Activated CD4-positive, alpha-beta T cell treated with anti-CD3 and anti-CD28 coated beads for 36 hours (primary cell): ENCODE data around the gene LARGE1. TPM values are rescaled to one million over a fixed set of nuclear protein-coding genes. Genes with fewer than 3 reads are reported as not detected.

Source experiments
- ATAC-seq: fragments of 200-7000 bp; cut with Tn5 transposase; one replicate; pipeline ENCODE4 v1.10.0; 2021; ENCODE audit warnings: mild to moderate bottlenecking, moderate library complexity
- CTCF ChIA-PET: fragments of 350-600 bp; sonication (Branson Sonifier 250); formaldehyde crosslinking; loops from one replicate; lab custom pipeline; 2021; ENCODE audit warnings: antibody characterized with exemption; lab: Charles Lee
- POLR2A ChIA-PET: fragments of 350-600 bp; sonication (Branson Sonifier 250); formaldehyde crosslinking; loops from one replicate; lab custom pipeline; 2021; ENCODE audit warnings: antibody characterized with exemption, inconsistent platforms; lab: Charles Lee
- DNase-seq: peaks from one replicate; pipeline ENCODE4 v3.0.0-alpha.2; 2020
- H3K27ac Mint-ChIP-seq: one replicate; pipeline ENCODE4 v1.8.0; 2021; ENCODE audit warnings: mixed read lengths
- H3K27me3 Mint-ChIP-seq: one replicate; pipeline ENCODE4 v1.8.0; 2021; ENCODE audit warnings: mixed read lengths
- H3K36me3 Mint-ChIP-seq: one replicate; pipeline ENCODE4 v1.8.0; 2021; ENCODE audit warnings: low read depth, mixed read lengths
- H3K4me1 Mint-ChIP-seq: one replicate; pipeline ENCODE4 v1.8.0; 2021; ENCODE audit warnings: mixed read lengths
- H3K4me3 Mint-ChIP-seq: one replicate; pipeline ENCODE4 v1.8.0; 2021; ENCODE audit warnings: mild to moderate bottlenecking, moderate library complexity, mixed read lengths
- H3K9me3 Mint-ChIP-seq: one replicate; pipeline ENCODE4 v1.8.0; 2021; ENCODE audit warnings: low read depth, mixed read lengths
- intact Hi-C, 2 experiments: fragments of 100-400 bp; cut with DNase I in 1 of 2; cut with micrococcal nuclease in 1 of 2; formaldehyde crosslinking; loops; one replicate each; pipeline versions ENCODE4 v1.14.2 to v1.15.1; 2022 to 2024; cut with DNase I, micrococcal nuclease
- total RNA-seq, 2 experiments: library from RNA; stranded (reverse); gene quantifications; one replicate each; pipeline ENCODE4 v1.2.3, GENCODE V29; 2021

LARGE1 gene
- total RNA-seq, 2 experiments from 2014 or later, result 0.39 to 0.57 TPM

GRCh38 chr22:33261699-33262098 lies 658.6 kb downstream of the LARGE1 start:
- intact Hi-C loops, result no loop called here
- POLR2A ChIA-PET, result no interaction called here
- no peaks in the 10 kb centered on the region for H3K4me1 Mint-ChIP-seq
- ATAC-seq (no peak), DNase-seq (no peak)
- no peaks in the 10 kb centered on the region for H3K9me3 Mint-ChIP-seq
- CTCF ChIA-PET, result no interaction called here
- H3K27me3 Mint-ChIP-seq, result peaks cover 12% of the 10 kb centered on the region
- no peak overlapping the region for H3K27ac Mint-ChIP-seq
- no peak overlapping the region for H3K4me3 Mint-ChIP-seq
- H3K36me3 Mint-ChIP-seq, result no peaks in the 10 kb centered on the region

GRCh38 chr22:33260498-33260897 lies 659.8 kb downstream of the LARGE1 start:
- ATAC-seq, result no peak
- DNase-seq, result no peak
- intact Hi-C loops, result no loop called here
- no peak overlapping the region for H3K27ac Mint-ChIP-seq
- no peaks in the 10 kb centered on the region for H3K4me1 Mint-ChIP-seq
- H3K27me3 Mint-ChIP-seq, result peaks cover 17% of the 10 kb centered on the region
- no peaks in the 10 kb centered on the region for H3K36me3 Mint-ChIP-seq
- POLR2A ChIA-PET, result interaction anchor here (0.6 kb wide), 1 partner anchor 277 kb away, joined by 4 read pairs; no protein-coding TSS in a partner anchor
- no peak overlapping the region for H3K4me3 Mint-ChIP-seq
- no peaks in the 10 kb centered on the region for H3K9me3 Mint-ChIP-seq
- CTCF ChIA-PET, result no interaction called here

- H3K27ac Mint-ChIP-seq, result no peak overlapping the region
- ChIA-PET CTCF (interaction anchor here (0.6 kb wide), 1 partner anchor 185 kb away, joined by 4 read pairs; no protein-coding TSS in a partner anchor), POLR2A (no interaction called here)
- peaks cover 19% of the 10 kb centered on the region for H3K27me3 Mint-ChIP-seq
- intact Hi-C loops, result no loop called here
- H3K9me3 Mint-ChIP-seq, result no peaks in the 10 kb centered on the region
- DNase-seq, result no peak
- no peaks in the 10 kb centered on the region for H3K36me3 Mint-ChIP-seq
- H3K4me3 Mint-ChIP-seq, result no peak overlapping the region
- ATAC-seq, result no peak
- no peaks in the 10 kb centered on the region for H3K4me1 Mint-ChIP-seq
Measured at GRCh38 chr22:33255791-33256190, 664.5 kb downstream of the LARGE1 start.

GRCh38 chr22:33248948-33249347 lies 671.3 kb downstream of the LARGE1 start:
- Mint-ChIP-seq H3K4me3 (no peak overlapping the region), H3K36me3 (no peaks in the 10 kb centered on the region), H3K9me3 (peaks cover 2% of the 10 kb centered on the region), H3K27me3 (peaks cover 5% of the 10 kb centered on the region), H3K4me1 (no peaks in the 10 kb centered on the region), H3K27ac (no peak overlapping the region)
- intact Hi-C loops, result no loop called here
- ChIA-PET POLR2A (no interaction called here), CTCF (no interaction called here)
- ATAC-seq, result no peak
- no peak for DNase-seq

GRCh38 chr22:33247758-33248157 lies 672.5 kb downstream of the LARGE1 start:
- Mint-ChIP-seq H3K27ac (no peak overlapping the region), H3K27me3 (peaks cover 5% of the 10 kb centered on the region), H3K4me3 (no peak overlapping the region), H3K36me3 (no peaks in the 10 kb centered on the region), H3K4me1 (no peaks in the 10 kb centered on the region), H3K9me3 (peaks cover 2% of the 10 kb centered on the region)
- POLR2A ChIA-PET, result no interaction called here
- DNase-seq, result no peak
- intact Hi-C loops, result no loop called here
- CTCF ChIA-PET, result interaction anchor here (1.1 kb wide), 1 partner anchor 9 kb away, joined by 3 read pairs; no protein-coding TSS in a partner anchor
- peak; percentile 6 for ATAC-seq

- Mint-ChIP-seq H3K4me1 (no peaks in the 10 kb centered on the region), H3K27me3 (peaks cover 2% of the 10 kb centered on the region), H3K36me3 (no peaks in the 10 kb centered on the region), H3K27ac (no peak overlapping the region), H3K4me3 (no peak overlapping the region), H3K9me3 (peaks cover 2% of the 10 kb centered on the region)
- DNase-seq (no peak), ATAC-seq (no peak)
- POLR2A ChIA-PET, result no interaction called here
- intact Hi-C loops, result no loop called here
- CTCF ChIA-PET, result no interaction called here
Measured at GRCh38 chr22:33242078-33242477, 678.2 kb downstream of the LARGE1 start.

GRCh38 chr22:33240888-33241475 lies 679.3 kb downstream of the LARGE1 start:
- no peak for ATAC-seq
- POLR2A ChIA-PET, result no interaction called here
- H3K4me3 Mint-ChIP-seq, result no peak overlapping the region
- H3K4me1 Mint-ChIP-seq, result no peaks in the 10 kb centered on the region
- CTCF ChIA-PET, result interaction anchor here (0.7 kb wide), 1 partner anchor 546 kb away, joined by 3 read pairs; no protein-coding TSS in a partner anchor
- H3K9me3 Mint-ChIP-seq, result peaks cover 2% of the 10 kb centered on the region
- intact Hi-C loops, result no loop called here
- no peak overlapping the region for H3K27ac Mint-ChIP-seq
- no peak for DNase-seq
- H3K27me3 Mint-ChIP-seq, result peaks cover 5% of the 10 kb centered on the region
- no peaks in the 10 kb centered on the region for H3K36me3 Mint-ChIP-seq

- Mint-ChIP-seq H3K4me3 (no peak overlapping the region), H3K27me3 (peaks cover 9% of the 10 kb centered on the region), H3K4me1 (no peaks in the 10 kb centered on the region), H3K27ac (no peak overlapping the region), H3K9me3 (peaks cover 30% of the 10 kb centered on the region), H3K36me3 (peaks cover 6% of the 10 kb centered on the region)
- ChIA-PET POLR2A (no interaction called here), CTCF (no interaction called here)
- intact Hi-C loops, result no loop called here
- DNase-seq, result no peak
- ATAC-seq, result no peak
Measured at GRCh38 chr22:33232071-33232470, 688.2 kb downstream of the LARGE1 start.

GRCh38 chr22:33227791-33228190 lies 692.5 kb downstream of the LARGE1 start:
- Mint-ChIP-seq H3K36me3 (peaks cover 6% of the 10 kb centered on the region), H3K9me3 (peaks cover 33% of the 10 kb centered on the region), H3K4me3 (no peak overlapping the region), H3K4me1 (no peaks in the 10 kb centered on the region), H3K27ac (no peak overlapping the region), H3K27me3 (peaks cover 3% of the 10 kb centered on the region)
- ChIA-PET POLR2A (no interaction called here), CTCF (interaction anchor here (0.6 kb wide), 1 partner anchor 176 kb away, joined by 3 read pairs; no protein-coding TSS in a partner anchor)
- intact Hi-C loops, result no loop called here
- DNase-seq, result no peak
- no peak for ATAC-seq

- no peak for DNase-seq
- H3K4me3 Mint-ChIP-seq, result no peak overlapping the region
- ChIA-PET POLR2A (no interaction called here), CTCF (no interaction called here)
- intact Hi-C loops, result no loop called here
- H3K36me3 Mint-ChIP-seq, result peaks cover 4% of the 10 kb centered on the region
- no peaks in the 10 kb centered on the region for H3K4me1 Mint-ChIP-seq
- H3K27me3 Mint-ChIP-seq, result peaks cover 3% of the 10 kb centered on the region
- no peak for ATAC-seq
- peaks cover 20% of the 10 kb centered on the region for H3K9me3 Mint-ChIP-seq
- H3K27ac Mint-ChIP-seq, result no peak overlapping the region
Measured at GRCh38 chr22:33224841-33225240, 695.4 kb downstream of the LARGE1 start.
